Muscle layer of colon (tissue), 2 donors: ENCODE measurements around the gene SYCE3.
A peak's percentile ranks its signal among the peaks of the same experiment; 100 is the strongest.

Source experiments
- H3K27ac ChIP-seq: one replicate; pipeline ENCODE4 v1.7.0; 2013; ENCODE audit warnings: low read depth, mild to moderate bottlenecking, low read length, moderate library complexity
- H3K27me3 ChIP-seq, 2 donors: one replicate each; pipeline ENCODE4 v1.7.0; 2013; ENCODE audit warnings: low read length in 2 of 2, mild to moderate bottlenecking in 2 of 2; ENCODE audit not compliant: insufficient read depth in 2 of 2, control insufficient read depth in 1 of 2
- H3K36me3 ChIP-seq: one replicate; pipeline ENCODE4 v1.7.0; 2013; ENCODE audit warnings: mild to moderate bottlenecking, low read length; ENCODE audit not compliant: insufficient read depth
- H3K4me1 ChIP-seq: one replicate; pipeline ENCODE4 v1.7.0; 2013; ENCODE audit warnings: mild to moderate bottlenecking, low read length; ENCODE audit not compliant: insufficient read depth
- H3K4me3 ChIP-seq, 2 donors: one replicate each; pipeline ENCODE4 v1.7.0; 2013; ENCODE audit warnings: low read length in 2 of 2, low read depth in 1 of 2, mild to moderate bottlenecking in 1 of 2, moderate library complexity in 1 of 2
- H3K9ac ChIP-seq: one replicate; pipeline ENCODE4 v1.7.0; 2013; ENCODE audit warnings: low read length
- H3K9me3 ChIP-seq: one replicate; pipeline ENCODE4 v1.7.0; 2013; ENCODE audit warnings: mild to moderate bottlenecking, low read length
- donor health status: abdominal sarcoma.
- donor health status: Adenocarcinoma of cecum.

Gene SYCE3

DNA sequence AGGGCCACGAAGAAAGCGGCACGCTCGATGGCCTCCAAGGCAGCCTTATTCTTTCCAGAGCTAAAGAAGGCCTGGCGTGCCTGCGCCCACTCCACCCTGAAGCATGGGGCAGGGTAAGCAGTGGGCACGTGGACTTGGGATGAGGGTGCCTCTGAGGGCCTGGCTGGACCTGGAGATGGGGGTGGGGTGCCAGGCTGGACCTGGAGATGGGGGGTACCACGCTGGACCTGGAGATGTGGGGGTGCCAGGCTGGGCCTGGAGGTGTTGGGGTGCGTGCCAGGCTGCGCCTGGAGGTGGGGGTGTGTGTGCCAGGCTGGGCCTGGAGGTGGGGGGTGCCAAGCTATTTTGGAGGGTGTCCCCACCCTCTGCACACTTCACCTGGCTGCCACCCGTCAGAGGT is 10.2 kb upstream of the SYCE3 start:
- Histone ChIP-seq H3K27ac (no peak overlapping the region), H3K36me3 (no peaks in the 10 kb centered on the region), H3K9me3 (no peaks in the 10 kb centered on the region), H3K4me3 (no peak overlapping the region), H3K9ac (no peak overlapping the region), H3K27me3 (peaks cover 0 to 7% of the 10 kb centered on the region in 2 donors), H3K4me1 (no peaks in the 10 kb centered on the region)

DNA sequence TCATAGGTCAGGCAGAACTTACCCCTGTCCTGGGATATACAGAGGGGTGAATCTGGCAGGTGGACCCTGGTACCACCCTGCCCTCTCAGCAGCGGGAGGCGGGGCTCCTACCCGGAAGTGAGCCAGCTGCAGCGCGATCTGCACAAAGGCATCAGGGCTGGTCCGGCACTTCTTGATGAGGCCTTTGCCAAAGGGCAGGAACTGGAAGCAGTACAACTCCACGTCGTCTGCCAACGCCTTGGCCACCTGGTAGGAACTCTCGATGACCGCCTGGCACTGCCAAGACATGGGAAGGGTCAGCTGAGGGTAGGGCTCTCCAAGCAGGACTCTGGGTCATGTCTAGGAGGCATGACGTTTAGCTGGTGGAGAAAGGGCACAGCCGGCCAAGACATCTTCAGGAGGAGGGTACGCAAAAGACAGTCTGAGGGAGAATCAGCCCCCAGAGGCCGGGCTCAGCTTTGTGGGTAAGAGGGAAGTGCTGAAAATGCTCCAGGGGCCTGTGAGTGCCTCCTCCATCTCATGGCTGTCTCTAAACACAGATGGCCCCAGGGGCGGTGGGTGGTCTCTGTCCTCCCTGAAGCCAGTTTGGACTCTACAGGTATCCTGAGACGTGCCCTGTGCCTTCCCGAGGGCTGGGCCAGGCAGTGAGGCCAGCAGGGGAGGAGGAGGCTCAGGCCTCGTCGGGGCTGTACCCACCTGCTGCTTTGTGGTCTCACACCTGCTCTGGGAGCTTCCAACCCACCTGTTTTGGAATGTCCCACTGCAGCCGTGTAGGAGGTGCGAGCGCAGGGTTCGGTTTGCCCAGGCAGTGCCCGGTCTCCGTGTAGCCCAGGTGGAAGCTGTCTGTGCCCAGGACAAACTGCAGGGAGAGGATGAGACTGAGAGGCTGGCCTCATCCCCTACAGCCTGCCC is 8.8 kb upstream of the SYCE3 start:
- Histone ChIP-seq H3K27ac (no peak overlapping the region), H3K4me1 (no peaks in the 10 kb centered on the region), H3K27me3 (no peaks in the 10 kb centered on the region), H3K36me3 (no peaks in the 10 kb centered on the region), H3K4me3 (no peak overlapping the region), H3K9ac (no peak overlapping the region), H3K9me3 (no peaks in the 10 kb centered on the region)

DNA sequence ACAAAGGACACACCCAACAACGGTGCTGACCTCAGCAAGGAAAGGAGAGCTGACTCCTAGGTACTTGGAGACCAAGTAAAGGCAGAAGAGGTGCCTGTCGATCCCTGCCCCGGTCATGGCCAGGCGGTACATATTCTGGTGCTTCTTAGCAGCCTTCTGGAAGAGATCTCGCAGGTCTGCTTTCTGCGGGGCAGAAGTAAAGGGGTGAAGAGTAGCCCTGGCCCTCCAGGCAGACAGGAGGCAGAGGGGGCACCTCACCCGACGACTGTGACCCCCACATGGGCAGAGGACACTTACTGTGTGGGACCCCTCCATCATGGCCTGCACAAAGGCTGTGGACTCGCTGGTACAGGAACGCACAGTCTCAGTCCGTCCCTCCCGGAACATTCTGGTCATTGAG is 8.1 kb upstream of the SYCE3 start:
- Histone ChIP-seq H3K27me3 (no peaks in the 10 kb centered on the region), H3K9ac (no peak overlapping the region), H3K4me3 (no peak overlapping the region), H3K9me3 (no peaks in the 10 kb centered on the region), H3K4me1 (no peaks in the 10 kb centered on the region), H3K36me3 (no peaks in the 10 kb centered on the region), H3K27ac (no peak overlapping the region)

DNA sequence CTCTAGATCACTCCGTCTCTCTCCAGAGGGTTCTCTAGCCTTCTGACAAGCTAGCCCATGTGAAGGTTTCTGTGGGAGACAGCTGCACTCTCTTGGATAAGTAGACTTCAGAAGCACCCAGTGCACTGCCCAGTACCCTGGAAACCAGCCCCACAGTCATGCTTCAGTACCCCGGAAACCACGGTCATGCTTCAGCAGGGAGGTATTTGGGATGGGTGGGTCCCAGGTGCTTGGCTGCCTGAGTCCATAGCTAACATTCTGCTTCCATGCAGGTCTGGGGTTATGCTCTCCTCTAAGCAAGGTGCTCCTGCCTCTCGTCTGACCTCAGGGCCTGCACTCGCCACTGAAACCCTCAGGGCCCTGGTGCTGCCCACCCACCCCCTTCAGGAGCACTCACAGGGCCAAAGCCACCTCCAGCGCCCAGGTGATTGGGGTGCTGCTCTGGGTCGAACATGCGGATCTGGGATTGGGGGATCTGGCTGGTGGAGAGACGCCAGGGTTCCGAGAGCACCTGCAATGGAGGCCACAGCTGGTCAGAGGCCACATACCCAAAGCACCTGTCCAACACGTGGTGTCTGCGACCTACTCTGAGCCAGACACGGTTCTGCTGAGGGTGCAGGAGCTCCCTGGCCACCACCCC is 7.3 kb upstream of the SYCE3 start:
- no peak overlapping the region for H3K27ac ChIP-seq
- H3K27me3 ChIP-seq, result no peaks in the 10 kb centered on the region
- no peaks in the 10 kb centered on the region for H3K4me1 ChIP-seq
- no peaks in the 10 kb centered on the region for H3K9me3 ChIP-seq
- no peaks in the 10 kb centered on the region for H3K36me3 ChIP-seq
- no peak overlapping the region for H3K9ac ChIP-seq
- no peak overlapping the region for H3K4me3 ChIP-seq

DNA sequence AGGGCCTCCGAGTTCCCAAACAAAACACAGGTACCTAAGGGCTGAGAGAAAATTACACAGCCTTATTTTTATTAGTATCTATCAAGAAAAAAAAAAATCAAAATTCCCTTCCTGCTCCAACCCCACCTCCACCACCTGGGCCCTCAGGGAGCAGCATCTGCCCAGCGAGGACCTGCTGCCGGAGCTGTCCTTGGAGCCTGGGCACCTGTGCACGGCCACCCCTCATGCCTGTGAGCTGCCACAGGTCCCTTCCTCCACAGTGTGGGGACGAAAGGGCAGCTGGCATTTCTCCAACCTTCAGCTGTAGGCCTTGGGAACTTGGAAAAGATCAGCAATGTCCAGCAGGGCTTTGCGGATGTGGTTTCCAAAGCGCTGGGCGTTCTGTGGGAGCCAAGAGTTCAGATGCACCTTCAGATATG is 6.3 kb upstream of the SYCE3 start:
- no peaks in the 10 kb centered on the region for H3K36me3 ChIP-seq
- no peak overlapping the region for H3K9ac ChIP-seq
- H3K9me3 ChIP-seq, result no peaks in the 10 kb centered on the region

DNA sequence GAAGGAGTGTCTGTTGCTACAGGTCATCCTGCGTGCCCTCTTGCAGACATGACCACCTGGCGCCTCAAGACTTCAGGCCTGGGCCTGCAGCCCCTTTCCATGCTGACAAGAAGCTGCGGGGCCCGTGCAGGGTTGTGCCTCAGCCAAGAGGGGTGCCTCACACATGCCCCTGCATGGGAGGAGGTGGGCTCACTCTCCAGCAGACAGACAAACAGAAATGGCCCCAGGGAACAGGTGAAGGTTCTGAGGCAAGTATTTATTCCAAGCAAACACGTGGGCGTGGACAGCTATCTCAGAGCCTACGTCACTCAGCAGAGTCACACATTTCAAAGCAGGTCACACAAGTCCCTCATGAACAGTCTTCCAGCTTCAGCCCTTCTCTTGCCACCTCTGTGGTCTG is 5.9 kb upstream of the SYCE3 start:
- no peaks in the 10 kb centered on the region for H3K27me3 ChIP-seq
- no peak overlapping the region for H3K27ac ChIP-seq
- H3K4me3 ChIP-seq, result no peak overlapping the region
- no peaks in the 10 kb centered on the region for H3K36me3 ChIP-seq
- no peak overlapping the region for H3K9ac ChIP-seq
- no peaks in the 10 kb centered on the region for H3K9me3 ChIP-seq
- H3K4me1 ChIP-seq, result peaks cover 3% of the 10 kb centered on the region

More for the DNA sequence above, 6.3 kb upstream of the SYCE3 start:
- H3K4me3 ChIP-seq, result no peak overlapping the region
- no peaks in the 10 kb centered on the region for H3K27me3 ChIP-seq
- H3K27ac ChIP-seq, result no peak overlapping the region
- H3K4me1 ChIP-seq, result no peaks in the 10 kb centered on the region

DNA sequence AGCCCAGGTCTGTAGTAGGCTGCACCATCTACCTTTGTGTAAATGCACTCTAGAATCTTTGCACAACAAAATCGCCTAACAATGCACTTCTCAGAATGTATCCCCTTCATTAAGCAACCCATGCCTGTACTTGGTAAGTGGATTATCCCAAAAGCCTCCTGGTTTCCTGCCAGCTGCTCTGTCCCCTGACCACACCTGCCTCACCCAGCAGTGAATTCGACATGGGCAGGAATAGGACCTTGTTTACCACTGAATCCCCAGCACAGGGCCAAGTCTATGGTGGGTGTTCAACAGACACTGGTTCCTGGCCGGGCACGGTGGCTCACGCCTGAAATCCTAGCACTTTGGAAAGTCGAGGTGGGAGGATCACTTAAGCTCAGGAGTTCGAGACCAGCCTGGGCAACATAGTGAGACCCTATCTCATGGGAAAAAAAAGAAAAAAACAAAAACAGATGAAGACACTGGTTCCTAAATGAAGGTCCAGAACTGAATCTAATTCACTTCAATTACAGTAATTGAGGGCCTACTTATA is 5.1 kb upstream of the SYCE3 start:
- Histone ChIP-seq H3K9ac (no peak overlapping the region), H3K27me3 (no peaks in the 10 kb centered on the region), H3K36me3 (no peaks in the 10 kb centered on the region), H3K4me3 (no peak overlapping the region), H3K4me1 (peaks cover 9% of the 10 kb centered on the region), H3K27ac (no peak overlapping the region), H3K9me3 (no peaks in the 10 kb centered on the region)

DNA sequence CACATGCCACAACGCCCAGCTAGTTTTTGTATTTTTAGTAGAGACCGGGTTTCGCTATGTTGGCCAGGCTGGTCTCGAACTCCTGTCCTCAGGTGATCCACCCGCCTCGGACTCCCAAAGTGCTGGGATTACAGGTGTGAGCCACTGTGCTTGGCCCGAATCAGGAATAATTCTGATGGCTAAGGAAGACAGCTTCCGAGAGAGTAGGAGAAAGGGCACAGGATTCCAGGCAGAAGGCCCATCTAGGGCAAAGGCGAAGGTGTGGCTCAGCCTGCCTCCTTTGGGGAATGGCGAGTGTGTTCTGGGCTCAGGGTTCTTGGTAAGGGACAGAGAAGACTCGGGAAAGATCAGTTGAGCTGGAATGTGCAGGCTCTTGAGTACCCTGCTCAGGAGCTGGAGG is 1.6 kb upstream of the SYCE3 start:
- Histone ChIP-seq H3K9ac (no peak overlapping the region), H3K36me3 (no peaks in the 10 kb centered on the region), H3K27me3 (no peaks in the 10 kb centered on the region), H3K4me3 (no peak overlapping the region), H3K4me1 (peaks cover 9% of the 10 kb centered on the region), H3K27ac (no peak overlapping the region), H3K9me3 (no peaks in the 10 kb centered on the region)

DNA sequence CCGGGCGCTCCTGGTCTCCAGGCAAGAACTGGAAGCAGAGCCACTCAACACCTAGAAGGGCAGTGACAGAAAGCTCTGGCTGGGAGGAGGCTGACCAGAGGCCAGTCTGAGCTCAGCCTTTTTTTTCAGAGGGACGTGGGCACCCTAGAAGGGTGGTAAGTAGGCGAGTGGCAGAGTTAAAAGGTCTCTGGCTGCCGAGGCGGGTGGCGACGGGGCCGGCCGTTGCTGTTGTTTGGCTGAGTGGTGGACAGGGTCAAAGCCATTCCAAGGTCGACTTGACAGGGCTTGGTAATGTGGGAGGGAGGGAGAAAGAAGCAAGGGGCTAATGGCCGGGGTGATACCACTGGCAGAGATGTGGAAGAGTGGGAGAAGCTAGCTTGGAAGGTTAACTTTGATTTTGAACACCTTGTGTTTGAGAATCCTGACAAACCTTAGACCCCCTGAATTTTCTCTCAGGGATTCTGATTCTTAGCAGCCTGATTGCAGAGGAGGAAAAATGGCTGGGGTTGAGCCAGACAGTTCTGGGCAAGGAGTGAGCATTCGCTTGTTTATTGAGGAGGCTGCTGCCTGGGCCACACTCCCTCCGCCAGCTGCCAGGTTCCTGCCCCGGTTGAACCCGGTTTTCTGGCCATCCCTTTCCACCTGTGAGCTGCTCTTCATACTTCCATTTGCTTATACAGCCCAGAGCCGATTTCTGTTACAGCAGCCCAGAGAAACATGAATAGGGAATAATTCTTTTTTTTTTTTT is 868 bp upstream of the SYCE3 start:
- peak overlapping the region; percentile 57 for H3K9ac ChIP-seq
- H3K9me3 ChIP-seq, result no peaks in the 10 kb centered on the region
- H3K4me3 ChIP-seq, result peak overlapping the region; percentile 85 to 98
- H3K27me3 ChIP-seq, result no peaks in the 10 kb centered on the region
- peak overlapping the region; percentile 61 for H3K27ac ChIP-seq
- H3K36me3 ChIP-seq, result no peaks in the 10 kb centered on the region
- peaks cover 9% of the 10 kb centered on the region for H3K4me1 ChIP-seq

DNA sequence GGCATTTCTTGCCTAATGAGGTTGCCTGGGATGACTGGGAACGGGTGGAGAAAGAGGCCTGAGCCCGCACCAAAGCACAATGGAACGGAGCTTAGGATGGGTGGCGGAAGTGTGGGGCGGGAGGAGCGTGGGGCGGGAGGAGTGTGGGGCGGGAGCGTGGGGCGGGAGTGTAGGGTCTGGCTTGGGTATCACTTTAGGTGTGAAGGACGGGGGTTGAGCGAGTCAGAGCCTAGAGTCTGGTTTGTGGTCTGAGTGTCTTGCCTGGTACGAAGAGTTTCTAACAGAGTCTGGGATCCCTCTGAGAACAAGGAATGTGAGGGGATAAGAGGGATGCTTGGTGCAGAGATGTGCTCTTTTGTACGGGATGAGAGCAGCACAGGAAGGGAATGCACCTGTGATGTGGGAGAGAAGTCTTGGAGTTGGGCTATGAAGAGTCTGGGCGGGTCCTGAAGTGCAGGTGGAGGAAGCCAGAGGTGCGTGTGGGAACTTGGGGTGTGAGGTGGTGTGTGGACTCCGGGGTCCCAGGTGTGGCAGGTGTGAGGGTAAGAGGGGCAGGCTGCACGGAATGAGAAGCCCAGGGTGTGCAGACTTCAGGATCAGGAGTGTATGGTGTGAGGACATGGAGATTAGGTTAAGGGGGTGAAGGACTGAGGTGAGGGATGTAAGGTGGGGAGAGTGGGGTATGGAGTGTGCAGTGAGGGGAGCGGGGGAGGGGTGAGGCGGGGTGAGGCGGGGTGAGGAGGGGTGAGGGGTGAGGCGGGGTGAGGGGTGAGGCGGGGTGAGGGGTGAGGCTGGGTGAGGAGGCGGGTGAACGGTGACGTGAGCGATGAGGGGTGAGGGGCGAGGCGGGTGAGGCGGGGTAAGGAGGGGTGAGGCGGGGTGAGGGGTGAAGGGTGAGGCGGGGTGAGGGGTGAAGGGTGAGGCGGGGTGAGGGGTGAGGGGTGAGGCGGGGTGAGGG is 1.0 kb downstream of the SYCE3 start:
- Histone ChIP-seq H3K4me3 (no peak overlapping the region), H3K36me3 (no peaks in the 10 kb centered on the region), H3K4me1 (peaks cover 9% of the 10 kb centered on the region), H3K9ac (no peak overlapping the region), H3K27ac (no peak overlapping the region), H3K9me3 (no peaks in the 10 kb centered on the region), H3K27me3 (no peaks in the 10 kb centered on the region)
